ENCODE results near the gene STAT3.

DNA sequence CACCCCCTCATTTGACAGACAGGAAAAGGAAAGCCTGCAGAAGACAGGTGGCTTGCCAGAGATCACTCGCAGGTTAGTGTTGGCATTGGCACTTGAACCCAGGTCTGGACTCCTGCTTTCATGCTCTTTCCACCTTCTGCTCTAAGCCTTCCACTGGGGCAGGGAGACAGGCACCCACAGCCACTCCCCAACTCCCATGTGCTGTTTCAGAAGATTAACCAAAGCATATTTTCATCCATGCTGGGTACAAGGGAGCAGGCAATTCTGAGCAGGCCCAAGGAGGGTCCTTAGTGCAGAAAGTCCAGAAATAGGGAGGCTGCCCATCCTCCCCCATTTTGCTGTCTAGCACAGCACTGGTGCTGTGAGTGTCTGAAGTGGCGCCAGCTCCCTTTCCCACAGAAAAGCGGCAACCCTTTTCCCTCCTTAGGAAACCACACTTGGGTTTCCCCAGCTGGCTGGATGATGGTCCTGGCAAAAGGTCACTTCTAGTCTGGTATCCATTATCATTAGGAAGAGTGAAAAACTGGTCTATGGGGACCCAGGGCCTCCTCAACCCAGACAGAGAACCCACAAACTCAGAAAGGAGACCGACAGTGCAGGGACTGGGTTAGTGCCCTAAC is 36.9 kb upstream of the STAT3 start:
- TF ChIP-seq, protein P1, sequence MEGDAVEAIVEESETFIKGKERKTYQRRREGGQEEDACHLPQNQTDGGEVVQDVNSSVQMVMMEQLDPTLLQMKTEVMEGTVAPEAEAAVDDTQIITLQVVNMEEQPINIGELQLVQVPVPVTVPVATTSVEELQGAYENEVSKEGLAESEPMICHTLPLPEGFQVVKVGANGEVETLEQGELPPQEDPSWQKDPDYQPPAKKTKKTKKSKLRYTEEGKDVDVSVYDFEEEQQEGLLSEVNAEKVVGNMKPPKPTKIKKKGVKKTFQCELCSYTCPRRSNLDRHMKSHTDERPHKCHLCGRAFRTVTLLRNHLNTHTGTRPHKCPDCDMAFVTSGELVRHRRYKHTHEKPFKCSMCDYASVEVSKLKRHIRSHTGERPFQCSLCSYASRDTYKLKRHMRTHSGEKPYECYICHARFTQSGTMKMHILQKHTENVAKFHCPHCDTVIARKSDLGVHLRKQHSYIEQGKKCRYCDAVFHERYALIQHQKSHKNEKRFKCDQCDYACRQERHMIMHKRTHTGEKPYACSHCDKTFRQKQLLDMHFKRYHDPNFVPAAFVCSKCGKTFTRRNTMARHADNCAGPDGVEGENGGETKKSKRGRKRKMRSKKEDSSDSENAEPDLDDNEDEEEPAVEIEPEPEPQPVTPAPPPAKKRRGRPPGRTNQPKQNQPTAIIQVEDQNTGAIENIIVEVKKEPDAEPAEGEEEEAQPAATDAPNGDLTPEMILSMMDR (IDR thresholded peaks at IDR 0.05) = no peak
- no peak for TF ChIP-seq EZH2 (IDR thresholded peaks at IDR 0.05; ENCODE audit: borderline replicate concordance, insufficient read depth, low read depth, low read length, poor library complexity, severe bottlenecking)

Measured in B cell (primary cell).